ENCODE results near the gene PIH1D2. TPM values are rescaled to one million over a fixed set of nuclear protein-coding genes. Genes with fewer than 3 reads are reported as not detected.
"Not testable (repeated sequence)": the region's sequence is repeated elsewhere in the genome, so short reads cannot be mapped to it uniquely, and the experiment has no call there.

Gene PIH1D2
- total RNA-seq, 4 donors from 2014 or later, result 6.4 to 12.8 (median 11.1) TPM

DNA sequence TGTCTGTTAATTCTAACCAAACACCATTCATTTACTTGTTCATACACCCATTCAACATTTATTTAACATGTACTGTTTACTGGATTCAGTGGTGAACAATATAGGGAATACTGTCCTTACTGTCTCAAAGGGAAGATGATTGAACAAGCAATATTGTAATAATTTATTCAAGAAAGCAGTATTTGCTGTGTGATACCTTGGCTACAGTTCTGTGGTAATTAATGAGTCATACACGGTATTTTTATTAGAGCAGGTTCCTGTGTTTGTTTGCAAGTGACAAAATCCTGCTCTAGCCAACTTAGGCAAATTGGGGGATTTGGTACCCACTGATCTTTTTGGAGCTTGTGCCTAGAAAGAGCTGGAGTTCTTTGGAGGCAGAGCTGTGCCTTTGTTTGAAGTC, 15.7 kb downstream of the PIH1D2 start:
- H3K27me3 ChIP-seq, result no peaks in the 10 kb centered on the region
- H3K4me3 ChIP-seq (replicated peaks in 1 of 3), result no peak overlapping the region
- TF ChIP-seq POLR2A (IDR thresholded peaks at IDR 0.05) (no peak), CTCF (IDR thresholded peaks at IDR 0.05) (no peak)
- intact Hi-C loops (cut with DNase I), result no loop called here
- peaks cover 39 to 40% of the 10 kb centered on the region in 2 donors for H3K36me3 ChIP-seq
- H3K4me1 ChIP-seq, result no peaks in the 10 kb centered on the region
- H3K9me3 ChIP-seq, result no peaks in the 10 kb centered on the region
- no peak for DNase-seq
- 80 to 89% methylated on average over 1 of the region's 1 CpG for WGBS, 2 donors
- no peak overlapping the region for H3K27ac ChIP-seq

DNA sequence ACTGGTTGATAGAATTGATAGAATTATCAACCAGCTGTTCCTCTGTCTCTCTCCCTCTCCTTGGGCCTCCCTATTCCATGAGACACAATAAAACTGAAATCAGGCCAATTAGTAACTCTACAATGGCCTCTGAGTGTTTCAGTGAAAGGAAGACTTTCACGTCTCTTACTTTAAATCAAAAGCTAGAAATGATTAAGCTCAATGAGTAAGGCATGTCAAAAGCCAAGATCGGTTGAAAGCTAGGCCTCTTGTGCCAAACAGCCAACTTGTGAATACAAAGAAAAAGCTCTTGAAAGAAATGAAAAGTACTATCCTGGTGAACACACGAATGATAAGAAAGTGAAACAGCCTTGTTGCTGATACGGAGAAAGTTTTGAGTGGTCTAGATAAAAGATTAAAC, 16.6 kb downstream of the PIH1D2 start:
- no peaks in the 10 kb centered on the region for H3K9me3 ChIP-seq
- H3K27ac ChIP-seq, result no peak overlapping the region
- H3K36me3 ChIP-seq, result peaks cover 42 to 48% of the 10 kb centered on the region in 2 donors
- H3K4me1 ChIP-seq, result no peaks in the 10 kb centered on the region
- no peak overlapping the region for H3K4me3 ChIP-seq (replicated peaks in 1 of 3)
- no peak for DNase-seq
- no peaks in the 10 kb centered on the region for H3K27me3 ChIP-seq
- intact Hi-C loops (cut with DNase I), result no loop called here
- TF ChIP-seq POLR2A (IDR thresholded peaks at IDR 0.05) (no peak), CTCF (IDR thresholded peaks at IDR 0.05) (no peak)
- 86 to 92% methylated on average over 4 of the region's 4 CpGs for WGBS, 2 donors

DNA sequence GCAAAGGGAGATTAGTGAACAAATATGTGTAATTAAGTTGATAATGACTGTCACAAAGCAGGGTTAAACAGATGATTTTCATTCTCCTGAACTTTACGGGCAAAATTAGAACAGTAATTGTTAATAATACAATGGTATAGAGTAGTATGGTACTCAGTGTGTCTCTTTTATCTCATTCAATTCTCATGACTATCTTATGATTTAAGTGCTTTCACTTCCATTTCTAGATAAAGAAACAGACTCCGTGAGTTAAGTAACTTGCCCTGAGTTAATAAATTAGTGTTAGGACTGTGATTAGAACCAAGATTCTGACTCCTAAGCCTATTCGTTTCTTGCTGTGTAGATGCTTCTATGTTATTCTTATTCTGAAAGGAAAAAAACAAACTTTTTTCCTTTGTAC, 22.0 kb downstream of the PIH1D2 start:
- TF ChIP-seq CTCF (IDR thresholded peaks at IDR 0.05), result no peak
- no peak for TF ChIP-seq POLR2A (IDR thresholded peaks at IDR 0.05)
- Histone ChIP-seq H3K4me1 (no peaks in the 10 kb centered on the region), H3K27me3 (no peaks in the 10 kb centered on the region), H3K27ac (no peak overlapping the region), H3K36me3 (peaks cover 32 to 34% of the 10 kb centered on the region in 2 donors), H3K9me3 (no peaks in the 10 kb centered on the region), H3K4me3 (replicated peaks in 1 of 3) (no peak overlapping the region)
- intact Hi-C loops (cut with DNase I), result no loop called here
- 91 to 94% methylated on average over 3 of the region's 3 CpGs for WGBS, 2 donors
- no peak for DNase-seq

- intact Hi-C loops (cut with DNase I), result no loop called here
- 89 to 92% methylated on average over 3 of the region's 3 CpGs for WGBS, 2 donors
- Histone ChIP-seq H3K36me3 (peaks cover 34 to 36% of the 10 kb centered on the region in 2 donors), H3K4me3 (replicated peaks in 1 of 3) (no peak overlapping the region), H3K27me3 (no peaks in the 10 kb centered on the region), H3K9me3 (no peaks in the 10 kb centered on the region), H3K27ac (no peak overlapping the region), H3K4me1 (no peaks in the 10 kb centered on the region)
- TF ChIP-seq POLR2A (IDR thresholded peaks at IDR 0.05) (no peak), CTCF (IDR thresholded peaks at IDR 0.05) (no peak)
- no peak for DNase-seq
Measured at GRCh38 chr11:112050721-112051120, 23.1 kb downstream of the PIH1D2 start.

DNA sequence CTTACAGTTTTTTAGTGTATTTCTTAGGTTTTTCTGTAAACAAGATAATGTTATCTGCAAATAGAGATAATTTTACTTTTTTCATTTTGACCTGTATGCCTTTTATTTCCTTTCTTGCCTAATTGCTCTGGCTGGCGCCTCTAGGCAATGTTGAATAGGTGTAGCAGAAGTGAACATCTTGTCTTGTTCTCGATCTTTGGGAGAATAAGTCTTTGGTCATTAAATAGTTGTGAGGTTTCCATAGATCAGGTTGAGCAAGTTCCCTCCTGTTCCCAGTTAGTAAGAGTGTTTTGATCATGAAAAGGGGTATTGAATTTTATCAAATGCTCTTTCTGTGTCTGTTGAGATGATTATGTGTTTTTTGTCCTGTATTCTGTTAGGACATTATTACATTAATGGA, 24.0 kb downstream of the PIH1D2 start:
- H3K36me3 ChIP-seq, result peaks cover 44 to 45% of the 10 kb centered on the region in 2 donors
- no peak overlapping the region for H3K27ac ChIP-seq
- H3K9me3 ChIP-seq, result no peaks in the 10 kb centered on the region
- WGBS, 2 donors, result 50% methylated on average over 2 of the region's 2 CpGs
- no peaks in the 10 kb centered on the region for H3K4me1 ChIP-seq
- intact Hi-C loops (cut with DNase I), result no loop called here
- TF ChIP-seq POLR2A (IDR thresholded peaks at IDR 0.05) (no peak), CTCF (IDR thresholded peaks at IDR 0.05) (no peak)
- DNase-seq, result no peak
- no peaks in the 10 kb centered on the region for H3K27me3 ChIP-seq
- no peak overlapping the region for H3K4me3 ChIP-seq (replicated peaks in 1 of 3)

- H3K4me1 ChIP-seq; DNase-seq; H3K27me3 ChIP-seq; intact Hi-C loops (cut with DNase I); H3K4me3 ChIP-seq (replicated peaks in 1 of 3); H3K27ac ChIP-seq; H3K9me3 ChIP-seq: not testable (repeated sequence)
- WGBS, 2 donors, result 96 to 100% methylated on average over 3 of the region's 3 CpGs
- H3K36me3 ChIP-seq, result peaks cover 38 to 40% of the 10 kb centered on the region in 2 donors
Measured at GRCh38 chr11:112048256-112048655, 25.6 kb downstream of the PIH1D2 start.

- WGBS, 2 donors, result 98 to 100% methylated on average over 2 of the region's 2 CpGs
- intact Hi-C loops (cut with DNase I); H3K27me3 ChIP-seq; H3K27ac ChIP-seq; H3K4me3 ChIP-seq (replicated peaks in 1 of 3); H3K4me1 ChIP-seq; DNase-seq; H3K9me3 ChIP-seq: not testable (repeated sequence)
- H3K36me3 ChIP-seq, result peaks cover 26% of the 10 kb centered on the region in 2 donors
Measured at GRCh38 chr11:112046647-112047046, 27.2 kb downstream of the PIH1D2 start.

All from thyroid gland (tissue), 4 donors.